WI38 (cell line): ENCODE data around the gene RPH3AL.

ENCODE experiments used
- H3K4me3 ChIP-seq: 2 replicates; pipeline ENCODE4 v1.5.1; 2011; ENCODE audit warnings: low read depth, mild to moderate bottlenecking, control low read depth, low read length
- CTCF ChIP-seq: IDR thresholded peaks from 2 replicates; pipeline ENCODE4 v1.5.1; 2012; ENCODE audit warnings: low read depth, mild to moderate bottlenecking, control low read depth, low read length

The RPH3AL gene

GRCh38 chr17:354651-355556, 2.3 kb upstream of the RPH3AL start:
- no peak for TF ChIP-seq CTCF
- H3K4me3 ChIP-seq, result no peak overlapping the region

DNA sequence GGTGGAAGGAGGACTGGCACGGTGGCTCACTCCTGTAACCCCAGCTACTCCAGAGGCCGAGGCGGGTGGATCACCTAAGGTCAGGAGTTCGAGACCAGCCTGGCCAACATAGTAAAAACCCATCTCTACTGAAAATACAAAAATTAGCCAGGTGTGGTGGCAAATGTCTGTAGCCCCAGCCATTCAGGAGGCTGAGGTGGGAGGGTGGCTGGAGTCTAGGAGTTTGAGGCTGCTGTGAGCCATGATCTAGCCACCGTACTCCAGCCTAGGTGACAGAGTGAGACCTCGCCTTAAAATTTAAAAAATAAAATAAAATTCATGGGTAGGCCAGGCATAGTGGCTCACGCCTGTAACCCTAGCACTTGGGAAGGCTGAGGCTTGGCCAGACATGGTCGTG, 1.2 kb upstream of the RPH3AL start:
- TF ChIP-seq CTCF, result no peak
- H3K4me3 ChIP-seq, result no peak overlapping the region

DNA sequence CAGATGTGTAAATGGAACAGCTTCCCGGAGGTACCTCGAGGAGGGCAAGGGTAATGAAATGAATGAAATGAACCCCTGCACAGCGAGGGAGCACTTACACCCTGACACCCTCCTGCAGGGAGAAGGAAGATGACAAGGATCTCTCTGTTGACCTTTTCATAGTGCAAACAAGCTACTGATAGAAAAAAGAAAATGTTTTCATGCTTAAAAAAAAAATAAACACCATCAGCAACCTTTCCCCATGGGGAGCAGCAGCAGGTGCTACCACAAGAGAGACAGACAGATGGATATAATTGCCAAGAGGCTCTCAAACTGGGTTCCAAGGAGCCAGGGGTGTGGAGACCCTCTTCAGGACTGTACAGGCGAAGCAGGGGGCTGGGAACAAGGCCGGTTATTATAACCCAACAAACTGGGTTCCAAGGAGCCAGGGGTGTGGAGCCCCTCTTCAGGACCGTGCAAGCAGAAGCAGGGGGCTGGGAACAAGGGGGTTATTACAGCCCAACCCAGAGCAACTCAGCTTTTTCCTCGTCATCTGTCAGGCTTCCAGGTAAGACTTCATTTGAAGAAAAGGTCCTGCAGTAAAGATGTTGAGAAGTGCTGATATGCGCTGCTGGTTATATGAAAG, 718 bp upstream of the RPH3AL start:
- no peak overlapping the region for H3K4me3 ChIP-seq
- TF ChIP-seq CTCF, result no peak

DNA sequence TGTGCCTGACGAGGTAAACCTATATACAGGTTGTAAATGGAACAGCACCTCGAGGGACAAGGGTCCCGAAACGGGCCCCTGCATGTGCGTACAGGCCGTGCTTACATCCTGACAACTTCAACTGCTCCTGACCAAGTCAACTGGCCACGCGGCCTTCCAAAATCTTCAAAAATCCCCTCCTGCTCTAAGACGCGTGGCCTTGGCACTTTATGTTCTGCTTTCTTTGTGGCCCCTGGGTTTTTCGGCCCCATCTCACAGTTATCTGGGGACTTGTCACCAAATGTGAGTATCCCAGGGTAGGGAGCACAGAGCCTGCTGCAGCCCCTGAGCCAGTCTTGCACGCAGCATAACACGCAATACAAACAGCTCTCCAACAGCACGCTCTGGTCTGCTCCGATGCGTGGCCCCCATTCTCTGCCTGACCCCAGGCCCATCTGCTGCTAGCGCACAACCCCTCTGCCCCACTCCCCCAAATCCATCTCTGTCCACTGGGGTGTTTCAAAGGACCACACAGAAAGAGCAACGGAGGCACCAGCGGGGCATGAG, 659 bp downstream of the RPH3AL start:
- H3K4me3 ChIP-seq, result no peak overlapping the region
- no peak for TF ChIP-seq CTCF

DNA sequence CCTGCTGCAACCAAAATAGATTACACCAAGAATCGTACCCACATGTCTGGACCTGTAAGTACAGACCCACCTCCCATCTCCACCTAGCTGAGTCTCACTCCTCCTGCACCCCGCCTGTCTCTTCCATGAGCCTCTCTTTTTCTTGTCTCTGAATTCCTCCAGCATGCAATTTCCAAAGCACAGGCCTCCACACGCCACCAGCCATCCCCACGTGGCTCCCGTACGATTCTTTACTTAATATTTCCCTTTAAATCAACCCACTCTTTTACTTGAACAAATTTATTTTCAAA, 1.2 kb downstream of the RPH3AL start:
- no peak for TF ChIP-seq CTCF

GRCh38 chr17:350706-351448, 1.7 kb downstream of the RPH3AL start:
- no peak overlapping the region for H3K4me3 ChIP-seq
- TF ChIP-seq CTCF, result no peak

More for the DNA sequence above, 1.2 kb downstream of the RPH3AL start:
- no peak overlapping the region for H3K4me3 ChIP-seq
